HepG2 (cell line): ENCODE results near the gene RAB28. TPM values are rescaled to one million over a fixed set of nuclear protein-coding genes. Genes with fewer than 3 reads are reported as not detected.

Experiments
- BRD4 ChIP-seq: sonication (generic); formaldehyde crosslinking; IDR thresholded peaks from 2 replicates; pipeline ENCODE4 v1.4.0; 2020; ENCODE audit warnings: missing genetic modification reagents
- FOSL1 ChIP-seq: sonication (generic); formaldehyde crosslinking; IDR thresholded peaks from 2 replicates; pipeline ENCODE4 v1.9.0; 2021; ENCODE audit warnings: missing genetic modification reagents, borderline replicate concordance
- FOXK1 ChIP-seq: sonication (generic); formaldehyde crosslinking; IDR thresholded peaks from 2 replicates; pipeline ENCODE4 v1.4.0; 2020; ENCODE audit warnings: low read depth, missing genetic modification reagents, borderline replicate concordance
- FOXM1 ChIP-seq: sonication (generic); formaldehyde crosslinking; IDR thresholded peaks from 2 replicates; pipeline ENCODE4 v1.5.0; 2020; ENCODE audit warnings: missing genetic modification reagents
- KDM3A ChIP-seq: IDR thresholded peaks from 2 replicates; pipeline ENCODE4 v1.6.1; 2018; ENCODE audit warnings: low read depth, missing compliant biosample characterization
- KLF15 ChIP-seq: sonication (generic); formaldehyde crosslinking; IDR thresholded peaks from 2 replicates; pipeline ENCODE4 v1.8.1; 2023; ENCODE audit warnings: borderline replicate concordance, mild to moderate bottlenecking, inconsistent platforms, missing genetic modification reagents, mixed read lengths
- RFX1 ChIP-seq: fragments of 450-650 bp; IDR thresholded peaks from 2 replicates; pipeline ENCODE4 v1.6.1; 2017
- RORA ChIP-seq: sonication (generic); formaldehyde crosslinking; IDR thresholded peaks from 2 replicates; pipeline ENCODE4 v1.5.0; 2020; ENCODE audit warnings: mild to moderate bottlenecking, missing genetic modification reagents, moderate library complexity
- SIX4 ChIP-seq: sonication (generic); formaldehyde crosslinking; IDR thresholded peaks from 2 replicates; pipeline ENCODE4 v1.4.0; 2020; ENCODE audit warnings: missing genetic modification reagents
- SMAD9 ChIP-seq: sonication (generic); formaldehyde crosslinking; IDR thresholded peaks from 2 replicates; pipeline ENCODE4 v1.5.1; 2020; ENCODE audit warnings: mild to moderate bottlenecking, missing genetic modification reagents
- TBX3 ChIP-seq: fragments of 450-650 bp; IDR thresholded peaks from 2 replicates; pipeline ENCODE4 v1.6.1; 2017; ENCODE audit warnings: antibody characterized with exemption, mild to moderate bottlenecking, inconsistent platforms, borderline replicate concordance
- ZNF224 ChIP-seq: sonication (generic); formaldehyde crosslinking; IDR thresholded peaks from 2 replicates; pipeline ENCODE4 v1.5.0; 2020; ENCODE audit warnings: mild to moderate bottlenecking, missing genetic modification reagents
- ZNF616 ChIP-seq: sonication (generic); formaldehyde crosslinking; IDR thresholded peaks from 2 replicates; pipeline ENCODE4 v1.5.0; 2020; ENCODE audit warnings: low read depth, mild to moderate bottlenecking, missing genetic modification reagents
- ZNF619 ChIP-seq: sonication (generic); formaldehyde crosslinking; IDR thresholded peaks from 2 replicates; pipeline ENCODE4 v1.4.0; 2020; ENCODE audit warnings: mild to moderate bottlenecking, missing genetic modification reagents
- ZNF724P ChIP-seq: sonication (generic); formaldehyde crosslinking; IDR thresholded peaks from 2 replicates; pipeline ENCODE4 v1.8.0; 2022; ENCODE audit warnings: missing genetic modification reagents, borderline replicate concordance
- polyA plus RNA-seq, 8 experiments: library from polyadenylated mRNA; depleted of rRNA in 3 of 8; stranded (reverse) in 7 of 8; unstranded in 1 of 8; fragments of >200 nt; fragmentation: Illumina TruSeq in 4 of 8; extraction: Trizol in 4 of 8; gene quantifications; 2 replicates each; pipeline versions ENCODE4 v1.2.1 to v1.2.3, GENCODE V29; 2011 to 2016; ENCODE audit warnings: low read depth in 4 of 8, missing spikeins in 1 of 8, mixed read lengths in 1 of 8; ENCODE audit not compliant: insufficient read depth in 1 of 8
- total RNA-seq, 5 experiments: library from RNA; depleted of rRNA; stranded (reverse); fragments of >200 nt; fragmentation: Illumina TruSeq; extraction: Trizol; gene quantifications; 2 replicates each; pipeline ENCODE4 v1.2.3, GENCODE V29; 2016; ENCODE audit warnings: low read depth in 1 of 5
- TF ChIP-seq, protein P1 (sequence below): sonication (generic); formaldehyde crosslinking; IDR thresholded peaks from 2 replicates; pipeline ENCODE4 v1.5.1; 2020; ENCODE audit warnings: missing genetic modification reagents, mild to moderate bottlenecking, borderline replicate concordance
- TF ChIP-seq, protein P2 (sequence below): sonication (generic); formaldehyde crosslinking; IDR thresholded peaks from 2 replicates; pipeline ENCODE4 v1.5.0; 2020; ENCODE audit warnings: mild to moderate bottlenecking, low read depth, missing genetic modification reagents, borderline replicate concordance
- TF ChIP-seq, protein P3 (sequence below): sonication (generic); formaldehyde crosslinking; IDR thresholded peaks from 2 replicates; pipeline ENCODE4 v1.4.0; 2020; ENCODE audit warnings: mild to moderate bottlenecking, missing genetic modification reagents
- TF ChIP-seq, protein P4 (sequence below): sonication (generic); formaldehyde crosslinking; IDR thresholded peaks from 2 replicates; pipeline ENCODE4 v1.4.0; 2020; ENCODE audit warnings: mild to moderate bottlenecking, missing genetic modification reagents

The RAB28 gene
- total and polyA plus RNA-seq, 2 of the 13 experiments (the other 11 are each of a cell fraction or from before 2014, with no cell fraction given): 11.8 to 18.2 TPM

DNA sequence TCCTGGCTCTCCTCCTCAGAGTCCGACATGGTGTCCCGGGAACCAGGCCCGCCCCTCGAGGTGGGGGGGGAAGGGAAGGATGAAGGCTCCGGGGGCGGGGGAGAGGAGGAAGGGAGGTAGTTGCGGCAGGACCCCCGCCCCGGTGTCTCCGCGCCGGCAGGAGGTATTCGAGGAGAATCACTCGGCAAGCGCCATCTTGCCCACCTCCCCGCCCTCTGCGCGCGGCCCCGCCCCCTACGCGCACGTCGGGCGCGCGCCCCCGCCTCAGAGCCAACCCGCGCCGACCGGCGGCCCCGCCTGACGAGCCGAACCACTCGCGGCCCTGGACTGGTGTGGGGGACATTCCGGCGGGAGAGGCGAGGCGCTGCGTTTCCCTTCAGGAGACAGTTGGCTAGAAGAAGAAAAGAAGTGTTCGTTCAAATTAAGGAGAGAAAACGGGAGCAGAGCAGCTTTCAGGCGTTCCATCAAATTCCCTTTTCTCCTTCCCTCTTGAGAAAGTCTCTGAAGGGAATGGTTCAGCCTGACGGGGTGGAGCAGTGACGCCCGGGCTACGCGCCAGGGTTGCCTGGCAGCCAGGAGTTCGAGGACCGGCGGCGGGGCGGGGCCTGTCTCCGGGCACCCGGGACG is at the start of gene RAB28 (continued):
- TF ChIP-seq, protein P1, sequence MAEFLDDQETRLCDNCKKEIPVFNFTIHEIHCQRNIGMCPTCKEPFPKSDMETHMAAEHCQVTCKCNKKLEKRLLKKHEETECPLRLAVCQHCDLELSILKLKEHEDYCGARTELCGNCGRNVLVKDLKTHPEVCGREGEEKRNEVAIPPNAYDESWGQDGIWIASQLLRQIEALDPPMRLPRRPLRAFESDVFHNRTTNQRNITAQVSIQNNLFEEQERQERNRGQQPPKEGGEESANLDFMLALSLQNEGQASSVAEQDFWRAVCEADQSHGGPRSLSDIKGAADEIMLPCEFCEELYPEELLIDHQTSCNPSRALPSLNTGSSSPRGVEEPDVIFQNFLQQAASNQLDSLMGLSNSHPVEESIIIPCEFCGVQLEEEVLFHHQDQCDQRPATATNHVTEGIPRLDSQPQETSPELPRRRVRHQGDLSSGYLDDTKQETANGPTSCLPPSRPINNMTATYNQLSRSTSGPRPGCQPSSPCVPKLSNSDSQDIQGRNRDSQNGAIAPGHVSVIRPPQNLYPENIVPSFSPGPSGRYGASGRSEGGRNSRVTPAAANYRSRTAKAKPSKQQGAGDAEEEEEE (CRISPR knock-in tag): no peak
- no peak for TF ChIP-seq FOSL1 (CRISPR knock-in tag)
- TF ChIP-seq SIX4 (CRISPR knock-in tag): no peak
- no peak for TF ChIP-seq ZNF619 (CRISPR knock-in tag)
- no peak for TF ChIP-seq FOXM1 (CRISPR knock-in tag)
- no peak for TF ChIP-seq BRD4
- no peak for TF ChIP-seq SMAD9 (CRISPR knock-in tag)
- TF ChIP-seq ZNF224 (CRISPR knock-in tag): no peak
- TF ChIP-seq FOXK1 (CRISPR knock-in tag): no peak
- TF ChIP-seq ZNF724P (CRISPR knock-in tag): no peak
- peak; percentile 85 for TF ChIP-seq RFX1
- no peak for TF ChIP-seq KDM3A (CRISPR knock-in tag)
- no peak for TF ChIP-seq RORA (CRISPR knock-in tag)
- no peak for TF ChIP-seq ZNF616 (CRISPR knock-in tag)
- peak; percentile 48; the same call in 1 of the 2 replicates for TF ChIP-seq KLF15 (CRISPR knock-in tag)
- TF ChIP-seq, protein P2, sequence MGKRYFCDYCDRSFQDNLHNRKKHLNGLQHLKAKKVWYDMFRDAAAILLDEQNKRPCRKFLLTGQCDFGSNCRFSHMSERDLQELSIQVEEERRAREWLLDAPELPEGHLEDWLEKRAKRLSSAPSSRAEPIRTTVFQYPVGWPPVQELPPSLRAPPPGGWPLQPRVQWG: no peak
- TF ChIP-seq, protein P3, sequence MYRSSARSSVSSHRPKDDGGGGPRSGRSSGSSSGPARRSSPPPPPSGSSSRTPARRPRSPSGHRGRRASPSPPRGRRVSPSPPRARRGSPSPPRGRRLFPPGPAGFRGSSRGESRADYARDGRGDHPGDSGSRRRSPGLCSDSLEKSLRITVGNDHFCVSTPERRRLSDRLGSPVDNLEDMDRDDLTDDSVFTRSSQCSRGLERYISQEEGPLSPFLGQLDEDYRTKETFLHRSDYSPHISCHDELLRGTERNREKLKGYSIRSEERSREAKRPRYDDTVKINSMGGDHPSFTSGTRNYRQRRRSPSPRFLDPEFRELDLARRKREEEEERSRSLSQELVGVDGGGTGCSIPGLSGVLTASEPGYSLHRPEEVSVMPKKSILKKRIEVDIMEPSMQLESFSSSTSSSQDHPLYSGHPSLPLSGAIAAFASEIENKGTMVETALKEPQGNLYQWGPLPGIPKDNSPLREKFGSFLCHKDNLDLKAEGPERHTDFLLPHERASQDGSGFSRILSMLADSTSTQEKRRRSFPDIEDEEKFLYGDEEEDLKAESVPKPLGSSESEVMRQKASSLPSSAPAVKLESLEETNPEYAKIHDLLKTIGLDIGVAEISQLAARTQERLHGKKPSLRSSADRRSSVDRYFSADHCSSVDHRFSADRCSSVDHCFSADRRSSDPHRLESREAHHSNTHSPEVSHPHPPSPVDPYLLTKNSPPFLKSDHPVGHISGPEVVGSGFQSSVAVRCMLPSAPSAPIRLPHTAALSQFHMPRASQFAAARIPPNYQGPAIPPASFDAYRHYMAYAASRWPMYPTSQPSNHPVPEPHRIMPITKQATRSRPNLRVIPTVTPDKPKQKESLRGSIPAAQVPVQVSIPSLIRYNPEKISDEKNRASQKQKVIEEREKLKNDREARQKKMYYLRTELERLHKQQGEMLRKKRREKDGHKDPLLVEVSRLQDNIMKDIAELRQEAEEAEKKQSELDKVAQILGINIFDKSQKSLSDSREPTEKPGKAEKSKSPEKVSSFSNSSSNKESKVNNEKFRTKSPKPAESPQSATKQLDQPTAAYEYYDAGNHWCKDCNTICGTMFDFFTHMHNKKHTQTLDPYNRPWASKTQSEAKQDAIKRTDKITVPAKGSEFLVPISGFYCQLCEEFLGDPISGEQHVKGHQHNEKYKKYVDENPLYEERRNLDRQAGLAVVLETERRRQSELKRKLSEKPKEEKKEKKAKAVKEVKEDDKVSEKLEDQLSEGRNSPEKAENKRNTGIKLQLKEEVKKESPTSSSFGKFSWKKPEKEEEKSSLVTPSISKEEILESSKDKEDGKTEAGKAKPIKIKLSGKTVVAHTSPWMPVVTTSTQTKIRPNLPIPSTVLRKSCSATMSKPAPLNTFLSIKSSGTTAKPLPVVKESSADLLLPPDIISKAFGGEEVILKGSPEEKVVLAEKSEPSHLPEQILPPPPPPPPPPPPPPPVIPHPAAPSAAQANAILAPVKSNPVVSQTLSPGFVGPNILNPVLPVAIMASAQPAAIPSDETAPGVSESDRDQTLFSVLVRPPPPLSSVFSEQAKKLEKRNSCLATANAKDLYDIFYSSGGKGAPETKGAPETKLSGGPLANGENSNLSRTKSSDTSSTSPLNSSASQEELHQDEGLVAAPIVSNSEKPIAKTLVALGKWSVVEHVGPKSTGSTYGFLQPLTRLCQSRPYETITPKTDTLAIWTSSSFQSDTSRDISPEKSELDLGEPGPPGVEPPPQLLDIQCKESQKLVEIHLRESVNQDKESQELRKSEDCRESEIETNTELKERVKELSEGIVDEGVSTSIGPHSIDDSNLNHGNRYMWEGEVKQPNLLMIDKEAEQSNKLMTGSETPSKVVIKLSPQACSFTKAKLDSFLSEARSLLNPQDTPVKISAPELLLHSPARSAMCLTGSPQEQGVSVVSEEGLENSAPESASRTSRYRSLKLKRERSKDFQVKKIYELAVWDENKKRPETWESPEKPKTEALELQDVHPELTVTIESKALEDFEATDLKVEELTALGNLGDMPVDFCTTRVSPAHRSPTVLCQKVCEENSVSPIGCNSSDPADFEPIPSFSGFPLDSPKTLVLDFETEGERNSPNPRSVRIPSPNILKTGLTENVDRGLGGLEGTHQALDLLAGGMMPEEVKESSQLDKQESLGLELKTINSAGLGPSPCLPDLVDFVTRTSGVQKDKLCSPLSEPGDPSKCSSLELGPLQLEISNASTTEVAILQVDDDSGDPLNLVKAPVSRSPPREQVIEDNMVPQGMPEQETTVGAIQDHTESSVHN: no peak
- TF ChIP-seq, protein P4, sequence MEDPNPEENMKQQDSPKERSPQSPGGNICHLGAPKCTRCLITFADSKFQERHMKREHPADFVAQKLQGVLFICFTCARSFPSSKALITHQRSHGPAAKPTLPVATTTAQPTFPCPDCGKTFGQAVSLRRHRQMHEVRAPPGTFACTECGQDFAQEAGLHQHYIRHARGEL (CRISPR knock-in tag): no peak
- no peak for TF ChIP-seq TBX3
